ENCODE measurements around the gene UBXN4. TPM values are rescaled to one million over a fixed set of nuclear protein-coding genes. Genes with fewer than 3 reads are reported as not detected.

Gene UBXN4
- total and polyA plus RNA-seq, 2 experiments from 2014 or later = 69.7 to 179 TPM

GRCh38 chr2:135776367-135776766 is 34.7 kb downstream of the UBXN4 start:
- in situ Hi-C loops (cut with MboI) = no loop called here
- peaks cover 84% of the 10 kb centered on the region for H3K36me3 ChIP-seq (ENCODE audit: low read depth)
- H4K20me1 ChIP-seq (ENCODE audit: insufficient read depth) = no peaks in the 10 kb centered on the region
- H3K79me2 ChIP-seq (ENCODE audit: insufficient read depth) = no peaks in the 10 kb centered on the region
- H3K9me3 ChIP-seq (ENCODE audit: low read depth) = no peaks in the 10 kb centered on the region
- H3K4me1 ChIP-seq (ENCODE audit: insufficient read depth) = peaks cover 7% of the 10 kb centered on the region
- H3K4me3 ChIP-seq = no peak overlapping the region
- DNase-seq = no peak
- no peaks in the 10 kb centered on the region for H3F3A ChIP-seq (ENCODE audit: insufficient read depth)
- H2AFZ ChIP-seq = no peak overlapping the region
- 97% methylated on average over 7 of the region's 7 CpGs for WGBS, 2 experiments (ENCODE audit: low coverage in 1 of 2, low lambda C conversion rate in 2 of 2, missing lambda C conversion rate in 2 of 2)
- no peak overlapping the region for H3K4me2 ChIP-seq (ENCODE audit: unreplicated experiment)
- H3K27ac ChIP-seq = no peak overlapping the region
- H3K9me2 ChIP-seq (ENCODE audit: insufficient read depth) = no peaks in the 10 kb centered on the region
- no peak overlapping the region for H3K9ac ChIP-seq
- H3K27me3 ChIP-seq (replicated peaks; ENCODE audit: insufficient read depth) = no peaks in the 10 kb centered on the region
- TF ChIP-seq EZH2 (IDR thresholded peaks at IDR 0.05; ENCODE audit: insufficient read depth, poor library complexity, severe bottlenecking) (no peak), EZH2phosphoT487 (IDR thresholded peaks at IDR 0.05; ENCODE audit: insufficient read depth, low read depth) (no peak)

GRCh38 chr2:135782231-135782630 is 40.6 kb downstream of the UBXN4 start:
- Histone ChIP-seq H3K27me3 (replicated peaks; ENCODE audit: insufficient read depth) (no peaks in the 10 kb centered on the region), H3K4me2 (ENCODE audit: unreplicated experiment) (no peak overlapping the region), H3K4me1 (ENCODE audit: insufficient read depth) (peaks cover 7% of the 10 kb centered on the region; the same call in 1 of the 2 replicates), H3K4me3 (no peak overlapping the region), H3K9me3 (ENCODE audit: low read depth) (no peaks in the 10 kb centered on the region), H3K27ac (no peak overlapping the region), H2AFZ (no peak overlapping the region), H4K20me1 (ENCODE audit: insufficient read depth) (no peaks in the 10 kb centered on the region), H3F3A (ENCODE audit: insufficient read depth) (no peaks in the 10 kb centered on the region; the same call in 1 of the 2 replicates), H3K36me3 (ENCODE audit: low read depth) (peaks cover 76% of the 10 kb centered on the region), H3K9ac (no peak overlapping the region), H3K79me2 (ENCODE audit: insufficient read depth) (no peaks in the 10 kb centered on the region), H3K9me2 (ENCODE audit: insufficient read depth) (no peaks in the 10 kb centered on the region)
- DNase-seq = no peak
- in situ Hi-C loops (cut with MboI) = no loop called here
- TF ChIP-seq EZH2 (IDR thresholded peaks at IDR 0.05; ENCODE audit: insufficient read depth, poor library complexity, severe bottlenecking) (no peak), EZH2phosphoT487 (IDR thresholded peaks at IDR 0.05; ENCODE audit: insufficient read depth, low read depth) (no peak)
- WGBS, 2 experiments (ENCODE audit: low coverage in 1 of 2, low lambda C conversion rate in 2 of 2, missing lambda C conversion rate in 2 of 2) = 97% methylated on average over 2 of the region's 2 CpGs

GRCh38 chr2:135783439-135783838 is 41.8 kb downstream of the UBXN4 start:
- Histone ChIP-seq H3K27ac (no peak overlapping the region), H3K4me2 (ENCODE audit: unreplicated experiment) (no peak overlapping the region), H3K27me3 (replicated peaks; ENCODE audit: insufficient read depth) (no peaks in the 10 kb centered on the region), H2AFZ (no peak overlapping the region), H4K20me1 (ENCODE audit: insufficient read depth) (no peaks in the 10 kb centered on the region), H3K9me3 (ENCODE audit: low read depth) (no peaks in the 10 kb centered on the region), H3K4me1 (ENCODE audit: insufficient read depth) (peaks cover 9% of the 10 kb centered on the region; the same call in 1 of the 2 replicates), H3K36me3 (ENCODE audit: low read depth) (peaks cover 73% of the 10 kb centered on the region), H3K9me2 (ENCODE audit: insufficient read depth) (no peaks in the 10 kb centered on the region), H3K9ac (no peak overlapping the region), H3K4me3 (no peak overlapping the region), H3K79me2 (ENCODE audit: insufficient read depth) (no peaks in the 10 kb centered on the region), H3F3A (ENCODE audit: insufficient read depth) (no peaks in the 10 kb centered on the region; the same call in 1 of the 2 replicates)
- in situ Hi-C loops (cut with MboI) = no loop called here
- 99% methylated on average over 3 of the region's 3 CpGs for WGBS, 2 experiments (ENCODE audit: low coverage in 1 of 2, low lambda C conversion rate in 2 of 2, missing lambda C conversion rate in 2 of 2)
- TF ChIP-seq EZH2 (IDR thresholded peaks at IDR 0.05; ENCODE audit: insufficient read depth, poor library complexity, severe bottlenecking) (no peak), EZH2phosphoT487 (IDR thresholded peaks at IDR 0.05; ENCODE audit: insufficient read depth, low read depth) (no peak)
- no peak for DNase-seq

GRCh38 chr2:135785032-135785431 is 43.4 kb downstream of the UBXN4 start:
- peak; percentile 15 for DNase-seq
- Histone ChIP-seq H3K4me3 (no peak overlapping the region), H3K79me2 (ENCODE audit: insufficient read depth) (no peaks in the 10 kb centered on the region), H3K27me3 (replicated peaks; ENCODE audit: insufficient read depth) (no peaks in the 10 kb centered on the region), H3K36me3 (ENCODE audit: low read depth) (peaks cover 61% of the 10 kb centered on the region), H3F3A (ENCODE audit: insufficient read depth) (no peaks in the 10 kb centered on the region; the same call in 1 of the 2 replicates), H3K4me1 (ENCODE audit: insufficient read depth) (peaks cover 9% of the 10 kb centered on the region; the same call in 1 of the 2 replicates), H3K4me2 (ENCODE audit: unreplicated experiment) (no peak overlapping the region), H3K9me3 (ENCODE audit: low read depth) (no peaks in the 10 kb centered on the region), H3K27ac (no peak overlapping the region), H3K9me2 (ENCODE audit: insufficient read depth) (no peaks in the 10 kb centered on the region), H3K9ac (no peak overlapping the region), H4K20me1 (ENCODE audit: insufficient read depth) (no peaks in the 10 kb centered on the region), H2AFZ (no peak overlapping the region)
- in situ Hi-C loops (cut with MboI) = no loop called here
- WGBS, 2 experiments (ENCODE audit: low coverage in 1 of 2, low lambda C conversion rate in 2 of 2, missing lambda C conversion rate in 2 of 2) = 96 to 100% methylated on average over 2 of the region's 2 CpGs
- TF ChIP-seq EZH2 (IDR thresholded peaks at IDR 0.05; ENCODE audit: insufficient read depth, poor library complexity, severe bottlenecking) (no peak), EZH2phosphoT487 (IDR thresholded peaks at IDR 0.05; ENCODE audit: insufficient read depth, low read depth) (no peak)

Data from GM23248 (cell line).